Neural cell (in vitro differentiated cells): Measurements from ENCODE around the gene XPA. TPM values are rescaled to one million over a fixed set of nuclear protein-coding genes. Genes with fewer than 3 reads are reported as not detected.

Source experiments
- H2AFZ ChIP-seq: fragments of 200-600, 300-800 bp; sonication (generic), shearing (Covaris generic); 2 replicates; pipeline ENCODE4 v1.6.0; 2014; ENCODE audit warnings: low read depth, mild to moderate bottlenecking, antibody characterized with exemption, low read length, moderate library complexity
- H3F3A ChIP-seq: fragments of 200-600 bp; shearing (Covaris generic); 2 replicates; pipeline ENCODE4 v1.6.1; 2016; ENCODE audit warnings: mild to moderate bottlenecking, moderate library complexity, mixed read lengths, antibody characterized with exemption, low read length; ENCODE audit not compliant: insufficient read depth, poor library complexity, severe bottlenecking
- H3K27ac ChIP-seq: fragments of 200-600, 300-800 bp; sonication (generic), shearing (Covaris generic); 2 replicates; pipeline ENCODE4 v1.5.1; 2014; ENCODE audit warnings: mild to moderate bottlenecking, low read length, moderate library complexity
- H3K27me3 ChIP-seq: fragments of 300-800, 200-600 bp; sonication (generic), shearing (Covaris generic); 2 replicates; pipeline ENCODE4 v1.6.0; 2014; ENCODE audit warnings: mild to moderate bottlenecking, low read depth, low read length, moderate library complexity; ENCODE audit not compliant: insufficient read depth
- H3K36me3 ChIP-seq: fragments of 300-800, 200-600 bp; sonication (generic), shearing (Covaris generic); 2 replicates; pipeline ENCODE4 v1.5.1; 2014; ENCODE audit warnings: mild to moderate bottlenecking, antibody characterized with exemption, low read length, moderate library complexity; ENCODE audit not compliant: insufficient read depth
- H3K4me2 ChIP-seq: fragments of 300-800, 200-600 bp; sonication (generic), shearing (Covaris generic); 2 replicates; pipeline ENCODE4 v1.6.0; 2014; ENCODE audit warnings: mild to moderate bottlenecking, low read length
- H3K4me3 ChIP-seq: fragments of 300-800, 200-600 bp; sonication (generic), shearing (Covaris generic); 2 replicates; pipeline ENCODE4 v1.5.1; 2014; ENCODE audit warnings: mild to moderate bottlenecking, low read length, moderate library complexity
- H3K79me2 ChIP-seq: fragments of 200-600 bp; shearing (Covaris generic); replicated peaks from 2 replicates; pipeline ENCODE4 v1.6.0; 2014; ENCODE audit warnings: mild to moderate bottlenecking, low read length, moderate library complexity; ENCODE audit not compliant: insufficient read depth
- H3K9ac ChIP-seq: fragments of 300-800, 200-600 bp; sonication (generic), shearing (Covaris generic); 2 replicates; pipeline ENCODE4 v1.6.1; 2016; ENCODE audit warnings: mild to moderate bottlenecking, low read length, mixed read lengths
- H3K9me2 ChIP-seq: fragments of 200-600 bp; shearing (Covaris generic); 2 replicates; pipeline ENCODE4 v1.6.1; 2016; ENCODE audit warnings: mild to moderate bottlenecking, low read length, mixed read lengths; ENCODE audit not compliant: insufficient read depth
- H3K9me3 ChIP-seq: fragments of 200-600, 300-800 bp; sonication (generic), shearing (Covaris generic); 2 replicates; pipeline ENCODE4 v1.6.1; 2016; ENCODE audit warnings: mild to moderate bottlenecking, mixed run types, low read length, moderate library complexity, mixed read lengths
- H4K20me1 ChIP-seq: fragments of 200-600 bp; shearing (Covaris generic); 2 replicates; pipeline ENCODE4 v1.6.1; 2016; ENCODE audit warnings: mild to moderate bottlenecking, mixed run types; ENCODE audit not compliant: insufficient read depth
- CTCF ChIP-seq: fragments of 450-650 bp; IDR thresholded peaks from 2 replicates; pipeline ENCODE4 v1.5.1; 2014; ENCODE audit warnings: antibody characterized with exemption, mild to moderate bottlenecking, moderate library complexity; ENCODE audit not compliant: poor library complexity, severe bottlenecking
- EP300 ChIP-seq: fragments of 450-650 bp; conservative IDR thresholded peaks from 2 replicates; pipeline ENCODE4 v1.6.1; 2014; ENCODE audit warnings: antibody characterized with exemption, mild to moderate bottlenecking, moderate library complexity; ENCODE audit not compliant: poor library complexity, severe bottlenecking
- EZH2 ChIP-seq: fragments of 200-600, 300-800 bp; shearing (Covaris generic), sonication (generic); IDR thresholded peaks from 2 replicates; pipeline ENCODE4 v1.6.1; 2014; ENCODE audit warnings: antibody characterized with exemption, low read length, borderline replicate concordance, mild to moderate bottlenecking; ENCODE audit not compliant: insufficient read depth, poor library complexity, severe bottlenecking
- MXI1 ChIP-seq: fragments of 450-650 bp; conservative IDR thresholded peaks from 2 replicates; pipeline ENCODE4 v1.6.1; 2014; ENCODE audit warnings: antibody characterized with exemption, mild to moderate bottlenecking; ENCODE audit not compliant: poor library complexity, severe bottlenecking
- POLR2AphosphoS5 ChIP-seq: IDR thresholded peaks from 2 replicates; pipeline ENCODE4 v1.6.1; 2012
- RAD21 ChIP-seq: fragments of 450-650 bp; conservative IDR thresholded peaks from 2 replicates; pipeline ENCODE4 v1.6.1; 2014; ENCODE audit warnings: antibody characterized with exemption, mild to moderate bottlenecking, moderate library complexity
- REST ChIP-seq: IDR thresholded peaks from 2 replicates; pipeline ENCODE4 v1.6.1; 2012; ENCODE audit warnings: borderline replicate concordance
- SMC3 ChIP-seq: fragments of 450-650 bp; conservative IDR thresholded peaks from 2 replicates; pipeline ENCODE4 v1.6.1; 2014; ENCODE audit warnings: antibody characterized with exemption, mild to moderate bottlenecking, moderate library complexity; ENCODE audit not compliant: poor library complexity
- TAF1 ChIP-seq: IDR thresholded peaks from 2 replicates; pipeline ENCODE4 v1.6.1; 2012; ENCODE audit warnings: low read depth
- polyA plus RNA-seq: library from polyadenylated mRNA; depleted of rRNA; stranded (reverse); fragments of >200 nt; gene quantifications from 2 replicates; pipeline ENCODE4 v1.2.3, GENCODE V29; 2014

Gene XPA
- polyA plus RNA-seq, 1 donor from 2014 or later = 34.5 TPM

- H3K4me2 ChIP-seq = peak overlapping the region; percentile 99
- H4K20me1 ChIP-seq = no peaks in the 10 kb centered on the region
- peak overlapping the region; percentile 96 for H3K4me3 ChIP-seq
- no peaks in the 10 kb centered on the region for H3K9me2 ChIP-seq
- no peaks in the 10 kb centered on the region for H3K9me3 ChIP-seq
- peaks cover 75% of the 10 kb centered on the region for H3K79me2 ChIP-seq
- H3F3A ChIP-seq = peaks cover 7% of the 10 kb centered on the region
- H3K27me3 ChIP-seq = no peaks in the 10 kb centered on the region
- TF ChIP-seq REST (peak; percentile 24), CTCF (no peak), EP300 (no peak), TAF1 (no peak)
- H3K27ac ChIP-seq = peak overlapping the region; percentile 99
- peak overlapping the region; percentile 94 for H2AFZ ChIP-seq
- H3K36me3 ChIP-seq = no peaks in the 10 kb centered on the region
- H3K9ac ChIP-seq = peak overlapping the region; percentile 98
Observed at GRCh38 chr9:97632248-97632984, 64.7 kb downstream of the XPA start.

GRCh38 chr9:97630591-97630990, 66.5 kb downstream of the XPA start:
- Histone ChIP-seq H3K36me3 (no peaks in the 10 kb centered on the region), H3K9me3 (no peaks in the 10 kb centered on the region), H3K4me3 (no peak overlapping the region), H3K9me2 (no peaks in the 10 kb centered on the region), H3K4me2 (no peak overlapping the region), H3K27ac (no peak overlapping the region), H3K9ac (no peak overlapping the region), H3F3A (peaks cover 7% of the 10 kb centered on the region), H3K79me2 (peaks cover 76% of the 10 kb centered on the region), H2AFZ (no peak overlapping the region), H4K20me1 (no peaks in the 10 kb centered on the region), H3K27me3 (no peaks in the 10 kb centered on the region)
- TF ChIP-seq SMC3 (no peak), MXI1 (no peak), EP300 (no peak), RAD21 (no peak), TAF1 (no peak), POLR2AphosphoS5 (no peak), REST (no peak), EZH2 (no peak), CTCF (no peak)
